HUES64 (cell line): ENCODE measurements around the gene HUS1.

ENCODE experiments used
- H3K27ac ChIP-seq: 2 replicates; pipeline ENCODE4 v1.7.0; 2013; ENCODE audit warnings: low read depth, low read length, inconsistent platforms
- H3K27me3 ChIP-seq: 2 replicates; pipeline ENCODE4 v1.6.1; 2013; ENCODE audit warnings: mild to moderate bottlenecking, low read length; ENCODE audit not compliant: insufficient read depth
- H3K36me3 ChIP-seq: 2 replicates; pipeline ENCODE4 v1.6.1; 2013; ENCODE audit warnings: mild to moderate bottlenecking, low read length; ENCODE audit not compliant: insufficient read depth
- H3K4me1 ChIP-seq: 2 replicates; pipeline ENCODE4 v1.6.1; 2013; ENCODE audit warnings: mild to moderate bottlenecking, low read length, moderate library complexity; ENCODE audit not compliant: insufficient read depth
- H3K4me3 ChIP-seq: 2 replicates; pipeline ENCODE4 v1.5.1; 2013; ENCODE audit warnings: mild to moderate bottlenecking, low read length, moderate library complexity
- H3K9ac ChIP-seq: 2 replicates; pipeline ENCODE4 v1.6.1; 2013; ENCODE audit warnings: mild to moderate bottlenecking, low read depth, low read length
- H3K9me3 ChIP-seq: 2 replicates; pipeline ENCODE4 v1.6.1; 2013; ENCODE audit warnings: low read depth, low read length; ENCODE audit not compliant: insufficient read depth
- WGBS: fragments of 150-250, 120-280 bp; methylation state at CpG from one replicate; pipeline ENCODE4 v1.1.7; 2013; ENCODE audit warnings: missing lambda C conversion rate; 5-methylcytosine and 5-hydroxymethylcytosine counted together

Gene HUS1

GRCh38 chr7:47914717-47915615 is 64.4 kb downstream of the HUS1 start:
- Histone ChIP-seq H3K36me3 (no peaks in the 10 kb centered on the region), H3K4me3 (no peak overlapping the region), H3K27me3 (no peaks in the 10 kb centered on the region), H3K9me3 (no peaks in the 10 kb centered on the region), H3K9ac (no peak overlapping the region), H3K27ac (no peak overlapping the region), H3K4me1 (peaks cover 9% of the 10 kb centered on the region)
- WGBS, result 51% methylated on average over 3 of the region's 5 CpGs
